ENCODE results near the gene PHF21B. TPM values are rescaled to one million over a fixed set of nuclear protein-coding genes. Genes with fewer than 3 reads are reported as not detected.

Gene PHF21B
- total and polyA plus RNA-seq, 2 of the 8 experiments (the other 6 are each of a cell fraction or from before 2014, with no cell fraction given) = 19.3 to 68.1 TPM

DNA sequence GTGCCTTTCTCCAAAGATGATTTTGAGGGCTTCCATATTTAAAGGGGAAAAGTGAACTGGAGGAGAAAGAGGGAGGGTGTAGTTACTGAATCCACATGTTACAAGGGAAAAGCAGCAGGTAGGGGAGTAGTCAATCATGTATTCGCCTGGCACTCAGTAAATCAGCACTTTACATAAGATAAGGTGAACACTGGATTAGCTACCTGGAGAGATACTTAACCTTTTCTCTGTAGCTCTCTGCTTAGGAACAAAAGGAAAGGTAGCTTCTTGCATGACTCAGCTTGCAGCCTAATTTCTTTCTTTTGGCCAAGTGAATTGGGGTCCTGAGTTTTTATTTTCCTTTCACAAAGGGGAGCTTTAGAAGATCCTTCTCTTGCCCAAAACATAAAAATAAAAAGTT lies 43.3 kb upstream of the PHF21B start:
- Histone ChIP-seq H3K9me3 (ENCODE audit: insufficient read depth in 2 of 2, low read depth in 1 of 2, low read length in 1 of 2) (no peaks in the 10 kb centered on the region), H4K91ac (replicated peaks; ENCODE audit: insufficient read length, low read length) (no peak overlapping the region), H2AFZ (ENCODE audit: low read length) (no peak overlapping the region), H4K8ac (ENCODE audit: extremely low read depth, insufficient read depth, low read length) (no peak overlapping the region), H3K27me3 (replicated peaks in 1 of 4; ENCODE audit: control insufficient read depth in 3 of 4, extremely low read depth in 1 of 4, insufficient read depth in 3 of 4, low read length in 3 of 4) (peaks cover 0 to 5% (median under 1%) of the 10 kb centered on the region in 4 experiments; a peak in 2 of 7 replicates), H2BK12ac (ENCODE audit: low read depth, low read length) (peak overlapping the region; percentile 81; the same call in 1 of the 2 replicates), H4K20me1 (replicated peaks in 1 of 2; ENCODE audit: control insufficient read depth in 1 of 2, insufficient read depth in 2 of 2, low read length in 2 of 2) (no peaks in the 10 kb centered on the region), H2BK20ac (ENCODE audit: low read length) (no peak overlapping the region), H3K23me2 (ENCODE audit: low read depth, low read length) (no peaks in the 10 kb centered on the region; the same call in 1 of the 2 replicates), H3K9ac (replicated peaks in 1 of 4; ENCODE audit: extremely low read depth in 1 of 4, low read depth in 3 of 4, low read length in 3 of 4) (no peak overlapping the region), H3K23ac (ENCODE audit: insufficient read length) (no peak overlapping the region), H3K56ac (replicated peaks; ENCODE audit: insufficient read length, low read depth, low read length) (no peak overlapping the region), H2AK5ac (ENCODE audit: low read depth, low read length) (no peak overlapping the region), H3K18ac (ENCODE audit: extremely low read depth, low read length) (no peak overlapping the region), H3K79me1 (ENCODE audit: low read depth, low read length) (no peaks in the 10 kb centered on the region), H3K4me2 (ENCODE audit: insufficient read depth in 1 of 2, low read depth in 2 of 2, low read length in 2 of 2) (peak overlapping the region; percentile 27 to 29; a peak in 3 of 4 replicates), H3K4me3 (ENCODE audit: extremely low read depth in 1 of 4, insufficient read depth in 2 of 4, low read depth in 3 of 4, low read length in 4 of 4) (no peak overlapping the region; a peak in 1 of 8 replicates), H3K79me2 (ENCODE audit: control insufficient read depth in 1 of 2, insufficient read depth in 2 of 2, low read length in 2 of 2) (no peaks in the 10 kb centered on the region), H3K4ac (replicated peaks; ENCODE audit: insufficient read length, low read depth, low read length) (no peak overlapping the region), H3K36me3 (ENCODE audit: control insufficient read depth in 2 of 4, insufficient read depth in 4 of 4, low read length in 3 of 4) (no peaks in the 10 kb centered on the region), H2BK5ac (ENCODE audit: low read depth, low read length) (peak overlapping the region; percentile 56; the same call in 1 of the 2 replicates), H3K4me1 (replicated peaks in 1 of 4; ENCODE audit: control insufficient read depth in 3 of 4, insufficient read depth in 4 of 4, low read length in 3 of 4) (peaks cover 9 to 35% (median 17%) of the 10 kb centered on the region in 4 experiments), H4K5ac (ENCODE audit: insufficient read length, low read depth, low read length) (no peak overlapping the region), H2BK15ac (ENCODE audit: low read length) (no peak overlapping the region), H2BK120ac (replicated peaks; ENCODE audit: low read depth, low read length) (no peak overlapping the region), H3K27ac (ENCODE audit: low read depth, low read length) (peak overlapping the region; percentile 58; the same call in 1 of the 2 replicates), H3K14ac (ENCODE audit: insufficient read length) (no peak overlapping the region)
- FAIRE-seq = peak; percentile 28
- no peak for DNase-seq (ENCODE audit: low read depth in 1 of 2, low spot score in 2 of 2)
- ChIA-PET POLR2A (ENCODE audit: partially characterized antibody) (interaction anchor here (0.7 to 1.9 kb wide), 4 partner anchors 12 to 48 kb away, joined by 3 to 8 read pairs (median 4); no protein-coding TSS in a partner anchor), CTCF (ENCODE audit: partially characterized antibody) (interaction anchor here (1.3 kb wide), 1 partner anchor 28 kb away, joined by 6 read pairs; no protein-coding TSS in a partner anchor)
- TF ChIP-seq SAP30 (IDR thresholded peaks at IDR 0.05; ENCODE audit: insufficient read depth, insufficient replicate concordance, low read length) (no peak), NANOG (IDR thresholded peaks at IDR 0.05; ENCODE audit: insufficient read depth, low read depth, low read length, poor library complexity, severe bottlenecking) (peak; percentile 71), POLR2A (IDR thresholded peaks at IDR 0.05; ENCODE audit: control extremely low read depth in 1 of 2, low read depth in 2 of 2, low read length in 2 of 2) (no peak), CTBP2 (IDR thresholded peaks at IDR 0.05; ENCODE audit: borderline replicate concordance, insufficient read depth, insufficient read length, low read length) (no peak), TBP (IDR thresholded peaks at IDR 0.05; ENCODE audit: low read depth, low read length) (no peak), BACH1 (IDR thresholded peaks at IDR 0.05; ENCODE audit: low read length) (peak; percentile 62), RFX5 (IDR thresholded peaks at IDR 0.05; ENCODE audit: borderline replicate concordance, low read depth, low read length) (no peak), CHD1 (IDR thresholded peaks at IDR 0.05; ENCODE audit: low read depth, low read length) (no peak), MAFK (IDR thresholded peaks at IDR 0.05; ENCODE audit: low read depth, low read length) (0 out of 2 replicates have a peak, but pooled peaks have one; percentile 27), POLR2AphosphoS5 (IDR thresholded peaks at IDR 0.05; ENCODE audit: low read depth, low read length) (no peak), SP1 (IDR thresholded peaks at IDR 0.05; ENCODE audit: low read depth, low read length) (peak; percentile 25; the same call in 1 of the 2 replicates)
- WGBS, 2 experiments (ENCODE audit: extremely low coverage in 1 of 2, insufficient coverage in 1 of 2, insufficient read length in 1 of 2, insufficient replicate concordance in 2 of 2, low coverage in 1 of 2, low lambda C conversion rate in 2 of 2, missing lambda C conversion rate in 1 of 2) = 53% methylated on average over 1 of the region's 1 CpG; no CpG with 5 or more reads in 1 of the 2 experiments

Data from H1 (cell line).